OCI-LY1 (cell line): ENCODE results near the gene DUSP1.

Experiments used
- CTCF ChIP-seq: fragments of 200-600 bp; sonication (generic), shearing (Covaris generic); IDR thresholded peaks from 2 replicates; pipeline ENCODE4 v1.5.1; 2017; ENCODE audit warnings: mild to moderate bottlenecking, antibody characterized with exemption, low read length, moderate library complexity, mixed read lengths
- EZH2 ChIP-seq: fragments of 200-600 bp; sonication (generic), shearing (Covaris generic); IDR thresholded peaks from 2 replicates; pipeline ENCODE4 v1.8.0; 2017; ENCODE audit warnings: borderline replicate concordance, mixed run types, mild to moderate bottlenecking, antibody characterized with exemption, low read length, moderate library complexity, mixed read lengths

- TF ChIP-seq CTCF (no peak), EZH2 (no peak)
Observed at GRCh38 chr5:172757394-172758010, 13.5 kb downstream of the DUSP1 start.
